ENCODE results near the gene USH2A. TPM values are rescaled to one million over a fixed set of nuclear protein-coding genes. Genes with fewer than 3 reads are reported as not detected.

USH2A gene
- total RNA-seq, 6 donors from 2014 or later, result under 0.01 to 0.11 TPM; not detected in 4

GRCh38 chr1:215589650-215590435 is 833.4 kb downstream of the USH2A start:
- H3K27ac ChIP-seq, result no peak overlapping the region
- H3K4me3 ChIP-seq, result no peak overlapping the region
- ATAC-seq (ENCODE audit: low FRiP score in 2 of 2), result no peak
- 57 to 67% methylated on average over 4 of the region's 4 CpGs for WGBS, 2 donors
- no peaks in the 10 kb centered on the region for H3K27me3 ChIP-seq
- no peak for DNase-seq
- no peak for TF ChIP-seq EP300 (IDR thresholded peaks at IDR 0.05)
- no peak for TF ChIP-seq POLR2AphosphoS5 (IDR thresholded peaks at IDR 0.05)
- TF ChIP-seq POLR2A (IDR thresholded peaks at IDR 0.05), result no peak
- TF ChIP-seq CTCF (IDR thresholded peaks at IDR 0.05), result no peak
- no peaks in the 10 kb centered on the region for H3K9me3 ChIP-seq
- peaks cover 0 to 25% (median 3%) of the 10 kb centered on the region in 4 donors for H3K36me3 ChIP-seq
- H3K4me1 ChIP-seq, result peaks cover 0 to 12% (median 6%) of the 10 kb centered on the region in 4 donors

GRCh38 chr1:215584389-215584788 is 838.9 kb downstream of the USH2A start:
- TF ChIP-seq EP300 (IDR thresholded peaks at IDR 0.05) (no peak), CTCF (IDR thresholded peaks at IDR 0.05) (no peak), POLR2A (IDR thresholded peaks at IDR 0.05) (no peak), POLR2AphosphoS5 (IDR thresholded peaks at IDR 0.05) (no peak)
- Histone ChIP-seq H3K36me3 (peaks cover 0 to 51% (median 5%) of the 10 kb centered on the region in 4 donors), H3K27me3 (no peaks in the 10 kb centered on the region), H3K27ac (no peak overlapping the region), H3K9me3 (no peaks in the 10 kb centered on the region), H3K4me3 (no peak overlapping the region), H3K4me1 (no peaks in the 10 kb centered on the region)
- 95% methylated on average over 1 of the region's 1 CpG for WGBS, 2 donors
- ATAC-seq (ENCODE audit: low FRiP score in 2 of 2), result no peak
- no peak for DNase-seq

DNA sequence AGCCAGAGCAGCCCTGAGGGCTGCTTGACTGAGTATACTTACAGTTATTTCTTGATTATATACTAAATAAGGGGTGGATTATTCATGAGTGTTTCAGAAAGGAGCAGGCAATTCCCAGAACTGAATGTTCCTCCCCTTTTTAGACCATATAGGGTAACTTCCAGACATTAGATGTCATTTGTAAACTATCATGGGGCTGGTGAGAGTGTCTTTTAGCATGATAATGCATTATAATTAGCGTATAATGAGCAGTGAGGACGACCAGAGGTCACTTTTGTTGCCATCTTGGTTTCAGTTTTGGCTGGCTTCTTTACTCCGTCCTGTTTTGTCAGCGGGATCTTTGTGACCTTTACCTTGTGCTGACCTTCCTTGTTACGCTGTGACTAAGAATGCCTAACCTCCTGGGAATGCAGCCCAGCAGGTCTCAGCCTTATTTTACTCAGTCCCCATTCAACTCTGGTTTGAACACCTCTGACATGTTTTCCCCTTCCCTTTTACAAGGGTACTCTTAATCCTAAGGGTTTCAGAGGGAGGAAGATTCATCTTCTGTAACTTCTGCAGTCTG is 840.0 kb downstream of the USH2A start:
- TF ChIP-seq CTCF (IDR thresholded peaks at IDR 0.05) (no peak), POLR2AphosphoS5 (IDR thresholded peaks at IDR 0.05) (no peak), POLR2A (IDR thresholded peaks at IDR 0.05) (no peak), EP300 (IDR thresholded peaks at IDR 0.05) (no peak)
- DNase-seq (no peak), ATAC-seq (ENCODE audit: low FRiP score in 2 of 2) (no peak)
- Histone ChIP-seq H3K27ac (no peak overlapping the region), H3K4me3 (no peak overlapping the region), H3K36me3 (peaks cover 3 to 57% (median 6%) of the 10 kb centered on the region in 4 donors), H3K4me1 (no peaks in the 10 kb centered on the region), H3K27me3 (no peaks in the 10 kb centered on the region), H3K9me3 (no peaks in the 10 kb centered on the region)
- 80 to 83% methylated on average over 5 of the region's 5 CpGs for WGBS, 2 donors

DNA sequence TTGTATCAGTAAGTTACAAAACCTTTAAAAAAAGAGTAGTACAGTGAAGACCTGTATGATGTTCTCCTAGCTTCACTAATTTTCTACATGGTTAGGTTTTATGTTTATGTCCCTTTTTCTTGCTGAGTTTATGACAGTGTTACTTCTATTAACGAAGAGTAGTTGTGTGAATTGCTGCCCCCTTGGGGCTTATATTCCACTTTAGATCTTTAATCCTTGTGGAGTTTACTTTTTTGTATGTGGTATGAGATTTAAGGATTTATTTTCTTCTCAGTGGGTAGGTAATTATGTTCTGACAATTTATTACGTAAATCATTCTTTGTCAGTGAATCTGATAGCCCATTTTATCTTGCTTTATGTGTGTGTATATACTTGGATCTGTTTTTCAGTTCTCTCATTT is 841.4 kb downstream of the USH2A start:
- WGBS, 2 donors, result 93 to 95% methylated on average over 2 of the region's 2 CpGs
- Histone ChIP-seq H3K4me3 (no peak overlapping the region), H3K27me3 (no peaks in the 10 kb centered on the region), H3K4me1 (no peaks in the 10 kb centered on the region), H3K36me3 (peaks cover 3 to 67% (median 7%) of the 10 kb centered on the region in 4 donors), H3K9me3 (no peaks in the 10 kb centered on the region), H3K27ac (no peak overlapping the region)
- ATAC-seq (ENCODE audit: low FRiP score in 2 of 2), result no peak
- TF ChIP-seq POLR2AphosphoS5 (IDR thresholded peaks at IDR 0.05) (no peak), CTCF (IDR thresholded peaks at IDR 0.05) (no peak), POLR2A (IDR thresholded peaks at IDR 0.05) (no peak), EP300 (IDR thresholded peaks at IDR 0.05) (no peak)
- DNase-seq, result no peak

Small RNA genes lying within 50 kb of the gene (small RNA-seq; reads per million reads assigned to genes)
- gene MRPS18BP1 (0 reads per million in 4 donors), gene RF00108 (0 reads per million in 4 donors)
